Fibroblast of skin of left quadriceps (primary cell): ENCODE measurements around the gene ARSJ.
A peak's percentile ranks its signal among the peaks of the same experiment; 100 is the strongest.
"Not testable (repeated sequence)": the region's sequence is repeated elsewhere in the genome, so short reads cannot be mapped to it uniquely, and the experiment has no call there.

Source experiments
- DNase-seq, 2 experiments: peaks; one replicate each; pipeline ENCODE4 v3.0.0-alpha.2; 2013; ENCODE audit warnings: low read depth in 2 of 2

ARSJ gene

GRCh38 chr4:113958766-113959538 lies 20.5 kb downstream of the ARSJ start:
- DNase-seq, result peak; percentile 98

GRCh38 chr4:113957956-113958355 lies 21.5 kb downstream of the ARSJ start:
- no peak for DNase-seq

- no peak for DNase-seq
Measured at GRCh38 chr4:113955948-113956347, 23.5 kb downstream of the ARSJ start.

GRCh38 chr4:113955411-113955810 lies 24.0 kb downstream of the ARSJ start:
- no peak for DNase-seq

GRCh38 chr4:113953888-113954287 lies 25.6 kb downstream of the ARSJ start:
- DNase-seq, result no peak

GRCh38 chr4:113952452-113953029 lies 26.9 kb downstream of the ARSJ start:
- no peak for DNase-seq

GRCh38 chr4:113951263-113951662 lies 28.2 kb downstream of the ARSJ start:
- DNase-seq, result no peak

GRCh38 chr4:113950207-113950606 lies 29.2 kb downstream of the ARSJ start:
- DNase-seq, result no peak

- DNase-seq, result no peak
Measured at GRCh38 chr4:113947484-113947883, 32.0 kb downstream of the ARSJ start.

GRCh38 chr4:113945906-113946305 lies 33.5 kb downstream of the ARSJ start:
- DNase-seq, result no peak

- no peak for DNase-seq
Measured at GRCh38 chr4:113943863-113944262, 35.6 kb downstream of the ARSJ start.

GRCh38 chr4:113943085-113943484 lies 36.4 kb downstream of the ARSJ start:
- DNase-seq, result no peak

- no peak for DNase-seq
Measured at GRCh38 chr4:113941836-113942235, 37.6 kb downstream of the ARSJ start.

GRCh38 chr4:113940103-113940502 lies 39.3 kb downstream of the ARSJ start:
- DNase-seq, result not testable (repeated sequence)

- no peak for DNase-seq
Measured at GRCh38 chr4:113935190-113935589, 44.3 kb downstream of the ARSJ start.

- DNase-seq, result not testable (repeated sequence)
Measured at GRCh38 chr4:113924706-113925105, 54.7 kb downstream of the ARSJ start.

GRCh38 chr4:113921089-113921794 lies 58.2 kb downstream of the ARSJ start:
- DNase-seq, result peak; percentile 34

- no peak for DNase-seq
Measured at GRCh38 chr4:113919611-113920010, 59.8 kb downstream of the ARSJ start.

GRCh38 chr4:113919145-113919544 lies 60.3 kb downstream of the ARSJ start:
- no peak for DNase-seq

- no peak for DNase-seq
Measured at GRCh38 chr4:113908829-113909228, 70.6 kb downstream of the ARSJ start.

GRCh38 chr4:113907559-113907958 lies 71.9 kb downstream of the ARSJ start:
- no peak for DNase-seq

GRCh38 chr4:113905301-113905700 lies 74.1 kb downstream of the ARSJ start:
- DNase-seq, result peak in 1 of 2 experiments; percentile 19

- DNase-seq, result no peak
Measured at GRCh38 chr4:113904877-113905276, 74.6 kb downstream of the ARSJ start.
